CD14-positive monocyte (primary cell): ENCODE results near the gene BCL7B. TPM values are rescaled to one million over a fixed set of nuclear protein-coding genes. Genes with fewer than 3 reads are reported as not detected.
A peak's percentile ranks its signal among the peaks of the same experiment; 100 is the strongest.

Experiments
- DNase-seq, 3 donors: peaks; one replicate each; pipeline ENCODE4 v3.0.0-alpha.2; 2011 to 2022
- H2AFZ ChIP-seq: 2 replicates; pipeline ENCODE4 v1.6.0; 2012; ENCODE audit warnings: mild to moderate bottlenecking, low read depth, low read length, inconsistent platforms; ENCODE audit not compliant: insufficient read depth, poor library complexity, severe bottlenecking
- H3K27ac ChIP-seq, 2 donors: 1 replicate in 1 of 2; 2 replicates in 1 of 2; pipeline ENCODE4 v1.5.1; 2012 to 2013; ENCODE audit warnings: low read length in 2 of 2, control low read depth in 1 of 2, inconsistent platforms in 1 of 2, low read depth in 1 of 2, mild to moderate bottlenecking in 1 of 2
- H3K27me3 ChIP-seq, 2 donors: one replicate each; pipeline versions ENCODE4 v1.6.0 to v1.6.1; 2011 to 2013; ENCODE audit warnings: low read length in 2 of 2; ENCODE audit not compliant: control insufficient read depth in 2 of 2, insufficient read depth in 2 of 2
- H3K36me3 ChIP-seq, 2 donors: replicated peaks in 1 of 2; 1 replicate in 1 of 2; 2 replicates in 1 of 2; pipeline versions ENCODE4 v1.5.1 to v1.6.1; 2012 to 2013; ENCODE audit warnings: low read length in 2 of 2, control low read depth in 1 of 2, inconsistent platforms in 1 of 2, mild to moderate bottlenecking in 1 of 2; ENCODE audit not compliant: insufficient read depth in 2 of 2, control insufficient read depth in 1 of 2
- H3K4me1 ChIP-seq, 2 donors: 1 replicate in 1 of 2; 2 replicates in 1 of 2; pipeline versions ENCODE4 v1.5.1 to v1.6.1; 2012 to 2013; ENCODE audit warnings: low read length in 2 of 2, control low read depth in 1 of 2, inconsistent platforms in 1 of 2, mild to moderate bottlenecking in 1 of 2, moderate library complexity in 1 of 2; ENCODE audit not compliant: insufficient read depth in 2 of 2, control insufficient read depth in 1 of 2
- H3K4me2 ChIP-seq: replicated peaks from 2 replicates; pipeline ENCODE3; 2012; ENCODE audit warnings: low read length, moderate library complexity, mild to moderate bottlenecking; ENCODE audit not compliant: poor library complexity, severe bottlenecking; ENCODE audit errors: extremely low read depth
- H3K4me3 ChIP-seq, 3 experiments: fragments of 200-600 bp in 1 of 3; sonication (generic) in 1 of 3; replicated peaks in 1 of 3; 1 replicate in 2 of 3; 2 replicates in 1 of 3; pipeline ENCODE4 v1.5.1; 2011 to 2013; ENCODE audit warnings: low read length in 3 of 3, mild to moderate bottlenecking in 3 of 3, control low read depth in 2 of 3, low read depth in 2 of 3, inconsistent platforms in 1 of 3, moderate library complexity in 1 of 3
- H3K79me2 ChIP-seq: 2 replicates; pipeline ENCODE4 v1.6.0; 2012; ENCODE audit warnings: mild to moderate bottlenecking, control low read depth, inconsistent platforms, low read length, moderate library complexity; ENCODE audit not compliant: insufficient read depth
- H3K9ac ChIP-seq: 2 replicates; pipeline ENCODE4 v1.6.0; 2017; ENCODE audit warnings: low read length, mild to moderate bottlenecking; ENCODE audit not compliant: insufficient read depth, poor library complexity, severe bottlenecking
- H3K9me3 ChIP-seq, 2 donors: replicated peaks in 1 of 2; 1 replicate in 1 of 2; 2 replicates in 1 of 2; pipeline versions ENCODE4 v1.5.1 to v1.6.1; 2012 to 2013; ENCODE audit warnings: low read length in 2 of 2, control low read depth in 1 of 2; ENCODE audit not compliant: control insufficient read depth in 1 of 2, insufficient read depth in 1 of 2
- H4K20me1 ChIP-seq: 2 replicates; pipeline ENCODE4 v1.6.0; 2012; ENCODE audit warnings: mild to moderate bottlenecking, low read length, control low read depth, moderate library complexity; ENCODE audit not compliant: insufficient read depth
- H3K27ac Mint-ChIP-seq, 7 donors: one replicate each; pipeline ENCODE4 v1.8.0; 2020; ENCODE audit warnings: mild to moderate bottlenecking in 7 of 7, mixed read lengths in 7 of 7, moderate library complexity in 6 of 7, inconsistent platforms in 2 of 7
- H3K27me3 Mint-ChIP-seq, 3 donors: one replicate each; pipeline ENCODE4 v1.8.0; 2021 to 2022; ENCODE audit warnings: low read depth in 3 of 3, mild to moderate bottlenecking in 3 of 3, mixed read lengths in 3 of 3, moderate library complexity in 3 of 3, inconsistent platforms in 1 of 3
- H3K36me3 Mint-ChIP-seq, 2 donors: one replicate each; pipeline ENCODE4 v1.8.0; 2020; ENCODE audit warnings: mixed read lengths in 2 of 2, inconsistent platforms in 1 of 2, mild to moderate bottlenecking in 1 of 2
- H3K4me1 Mint-ChIP-seq: one replicate; pipeline ENCODE4 v1.8.0; 2020; ENCODE audit warnings: mild to moderate bottlenecking, mixed read lengths
- H3K4me3 Mint-ChIP-seq, 2 donors: one replicate each; pipeline ENCODE4 v1.8.0; 2020; ENCODE audit warnings: mild to moderate bottlenecking in 2 of 2, mixed read lengths in 2 of 2, moderate library complexity in 1 of 2
- H3K9me3 Mint-ChIP-seq, 7 donors: one replicate each; pipeline ENCODE4 v1.8.0; 2020 to 2022; ENCODE audit warnings: mixed read lengths in 7 of 7, mild to moderate bottlenecking in 6 of 7, moderate library complexity in 6 of 7, inconsistent platforms in 2 of 7
- WGBS: methylation state at CpG from one replicate; pipeline ENCODE4 v1.1.5; 2013; ENCODE audit warnings: missing lambda C conversion rate; ENCODE audit not compliant: insufficient coverage; 5-methylcytosine and 5-hydroxymethylcytosine counted together
- intact Hi-C, 2 donors: fragments of 100-400 bp; cut with micrococcal nuclease; formaldehyde crosslinking; loops; one replicate each; pipeline versions ENCODE4 v1.15.0 to v1.15.1; 2023
- polyA plus RNA-seq, 3 donors: library from polyadenylated mRNA; depleted of rRNA in 1 of 3; unstranded in 2 of 3; stranded (reverse) in 1 of 3; fragments of 300-500 nt in 2 of 3; fragments of >200 nt in 1 of 3; fragmentation: Illumina TruSeq in 2 of 3; gene quantifications; 1 replicate in 2 of 3; 2 replicates in 1 of 3; pipeline ENCODE4 v1.2.3, GENCODE V29; 2012 to 2021
- TF ChIP-seq, protein P1 (sequence below): fragments of 200-600 bp; IDR thresholded peaks from one replicate; pipeline ENCODE4 v1.8.0; 2022; ENCODE audit warnings: antibody characterized with exemption, mild to moderate bottlenecking

Gene BCL7B
- polyA plus RNA-seq, 3 donors = 53.5 to 73.8 (median 68.7) TPM

DNA sequence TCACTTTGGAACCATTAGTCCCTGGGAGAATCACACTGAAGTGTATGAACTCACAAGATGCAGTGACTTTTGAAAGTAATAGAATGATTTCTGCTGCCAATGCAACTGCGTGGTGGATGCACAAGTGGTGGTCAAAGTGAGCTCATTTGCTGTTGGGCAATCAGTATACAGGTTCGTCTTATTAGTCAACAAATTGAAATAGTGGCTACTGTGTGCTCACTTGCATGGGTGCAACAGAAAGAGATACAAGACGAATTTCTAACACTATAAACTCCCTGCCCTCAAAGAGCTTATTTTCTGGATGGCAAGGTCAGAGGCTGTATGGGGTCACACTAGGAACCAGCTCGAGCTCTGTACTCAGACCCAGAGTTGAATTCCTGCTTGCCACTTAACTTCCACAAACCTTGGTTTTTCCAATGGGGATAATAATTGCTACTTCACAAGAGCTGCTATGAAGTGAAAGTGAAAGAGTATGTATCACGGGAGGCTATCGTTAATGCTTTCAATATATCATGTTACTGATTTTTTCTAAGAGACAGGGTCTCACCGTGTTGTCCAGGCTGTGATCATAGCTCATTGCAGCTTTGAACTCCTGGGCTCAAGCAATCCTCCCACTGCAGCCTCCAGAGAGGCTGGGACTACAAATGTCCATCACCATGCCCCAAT is 8.3 kb upstream of the BCL7B start:
- Histone ChIP-seq H3K36me3 (peaks cover 16 to 21% of the 10 kb centered on the region in 2 donors), H3K27me3 (no peaks in the 10 kb centered on the region), H3K4me3 (peak overlapping the region; percentile 52 to 90 (median 80)), H3K4me2 (peak overlapping the region; percentile 83), H3K9ac (peak overlapping the region; percentile 38), H3K9me3 (no peaks in the 10 kb centered on the region), H3K79me2 (no peaks in the 10 kb centered on the region), H4K20me1 (no peaks in the 10 kb centered on the region), H3K4me1 (peaks cover 7 to 13% of the 10 kb centered on the region in 2 donors), H2AFZ (peak overlapping the region; percentile 85), H3K27ac (peak overlapping the region in 1 of 2 donors; percentile 69)
- WGBS = 31% methylated on average over 2 of the region's 7 CpGs
- DNase-seq = no peak
- peaks cover 23% of the 10 kb centered on the region for H3K4me1 Mint-ChIP-seq
- peak overlapping the region in 4 of 7 donors; percentile 43 to 60 (median 50) for H3K27ac Mint-ChIP-seq
- no peaks in the 10 kb centered on the region for H3K9me3 Mint-ChIP-seq
- H3K4me3 Mint-ChIP-seq = peak overlapping the region; percentile 75 to 90
- H3K36me3 Mint-ChIP-seq = peaks cover 16 to 26% of the 10 kb centered on the region in 2 donors
- peaks cover 2 to 5% (median 4%) of the 10 kb centered on the region in 3 donors for H3K27me3 Mint-ChIP-seq
- intact Hi-C loops = no loop called here
- TF ChIP-seq, protein P1, sequence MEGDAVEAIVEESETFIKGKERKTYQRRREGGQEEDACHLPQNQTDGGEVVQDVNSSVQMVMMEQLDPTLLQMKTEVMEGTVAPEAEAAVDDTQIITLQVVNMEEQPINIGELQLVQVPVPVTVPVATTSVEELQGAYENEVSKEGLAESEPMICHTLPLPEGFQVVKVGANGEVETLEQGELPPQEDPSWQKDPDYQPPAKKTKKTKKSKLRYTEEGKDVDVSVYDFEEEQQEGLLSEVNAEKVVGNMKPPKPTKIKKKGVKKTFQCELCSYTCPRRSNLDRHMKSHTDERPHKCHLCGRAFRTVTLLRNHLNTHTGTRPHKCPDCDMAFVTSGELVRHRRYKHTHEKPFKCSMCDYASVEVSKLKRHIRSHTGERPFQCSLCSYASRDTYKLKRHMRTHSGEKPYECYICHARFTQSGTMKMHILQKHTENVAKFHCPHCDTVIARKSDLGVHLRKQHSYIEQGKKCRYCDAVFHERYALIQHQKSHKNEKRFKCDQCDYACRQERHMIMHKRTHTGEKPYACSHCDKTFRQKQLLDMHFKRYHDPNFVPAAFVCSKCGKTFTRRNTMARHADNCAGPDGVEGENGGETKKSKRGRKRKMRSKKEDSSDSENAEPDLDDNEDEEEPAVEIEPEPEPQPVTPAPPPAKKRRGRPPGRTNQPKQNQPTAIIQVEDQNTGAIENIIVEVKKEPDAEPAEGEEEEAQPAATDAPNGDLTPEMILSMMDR = no peak

DNA sequence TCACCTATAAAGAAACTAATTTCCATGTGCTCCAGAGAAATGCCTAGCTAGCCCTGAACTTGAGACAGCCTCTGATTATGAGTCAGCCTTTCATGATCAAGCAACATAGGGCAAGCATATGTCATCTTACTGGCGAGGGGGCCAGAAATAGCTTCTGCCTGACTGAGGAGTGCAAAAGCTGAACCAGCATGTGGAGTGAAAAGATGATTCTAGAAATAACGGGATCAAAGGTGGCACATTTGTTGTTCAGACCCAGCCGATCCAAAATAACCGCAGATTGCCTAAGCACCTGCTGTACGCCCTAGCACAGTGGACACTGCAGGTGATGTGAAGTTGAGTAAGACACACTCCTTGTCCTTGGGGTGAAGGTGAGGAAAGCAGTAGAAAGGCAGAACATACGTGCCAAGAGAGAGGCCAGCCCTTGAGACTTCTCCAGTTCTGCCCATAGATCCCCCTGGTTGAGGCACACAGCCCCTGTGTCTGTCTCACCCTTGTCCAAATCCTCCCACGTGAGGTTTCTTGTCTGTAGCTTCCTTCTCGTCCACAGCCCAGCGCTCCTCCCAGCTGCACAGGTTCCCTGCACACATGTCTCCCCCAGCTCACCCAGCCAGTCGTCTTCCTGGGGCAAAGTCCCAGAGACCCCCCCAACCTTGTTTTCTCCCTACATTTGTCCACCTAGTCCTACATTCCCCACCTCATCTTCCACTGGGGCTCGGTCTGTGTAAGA is 2.8 kb upstream of the BCL7B start:
- peak in 1 of 3 donors; percentile 35 for DNase-seq
- Histone ChIP-seq H3K9ac (no peak overlapping the region), H2AFZ (no peak overlapping the region), H4K20me1 (peaks cover 16% of the 10 kb centered on the region), H3K27me3 (no peaks in the 10 kb centered on the region), H3K36me3 (peaks cover 0 to 1% of the 10 kb centered on the region in 2 donors), H3K4me3 (no peak overlapping the region), H3K79me2 (peaks cover 16% of the 10 kb centered on the region), H3K4me2 (no peak overlapping the region), H3K9me3 (no peaks in the 10 kb centered on the region), H3K27ac (no peak overlapping the region), H3K4me1 (peaks cover 20 to 23% of the 10 kb centered on the region in 2 donors)
- TF ChIP-seq, protein P1 = no peak
- H3K27me3 Mint-ChIP-seq = peaks cover 3 to 9% (median 7%) of the 10 kb centered on the region in 3 donors
- H3K4me1 Mint-ChIP-seq = peaks cover 31% of the 10 kb centered on the region
- intact Hi-C loops = no loop called here
- peaks cover 0 to 2% (median 0%) of the 10 kb centered on the region in 7 donors for H3K9me3 Mint-ChIP-seq
- no peak overlapping the region for H3K4me3 Mint-ChIP-seq
- H3K36me3 Mint-ChIP-seq = peaks cover 2 to 5% of the 10 kb centered on the region in 2 donors
- 90% methylated on average over 9 of the region's 11 CpGs for WGBS
- peak overlapping the region in 1 of 7 donors; percentile 77 for H3K27ac Mint-ChIP-seq
